Measurements from ENCODE around the gene CPTP.

CPTP gene

GRCh38 chr1:1318777-1319645, 5.6 kb upstream of the CPTP start:
- DNase-seq (ENCODE audit: low read depth, low spot score) = no peak

DNA sequence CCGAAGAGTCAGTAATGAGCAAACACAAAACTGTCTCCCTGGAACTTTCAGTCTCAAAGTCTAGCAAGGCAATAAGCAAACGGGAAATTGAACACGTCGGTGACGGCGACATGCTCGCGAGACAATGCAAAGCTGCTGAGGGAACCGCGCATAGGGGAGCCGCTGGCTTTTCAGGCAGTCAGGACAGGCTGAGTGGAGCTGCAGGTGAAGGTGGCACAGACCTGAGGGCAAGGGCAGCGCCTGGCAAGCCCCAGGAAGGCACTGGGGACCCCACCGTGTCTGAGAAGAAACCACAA, 5.0 kb upstream of the CPTP start:
- no peak for DNase-seq (ENCODE audit: low read depth, low spot score)

DNA sequence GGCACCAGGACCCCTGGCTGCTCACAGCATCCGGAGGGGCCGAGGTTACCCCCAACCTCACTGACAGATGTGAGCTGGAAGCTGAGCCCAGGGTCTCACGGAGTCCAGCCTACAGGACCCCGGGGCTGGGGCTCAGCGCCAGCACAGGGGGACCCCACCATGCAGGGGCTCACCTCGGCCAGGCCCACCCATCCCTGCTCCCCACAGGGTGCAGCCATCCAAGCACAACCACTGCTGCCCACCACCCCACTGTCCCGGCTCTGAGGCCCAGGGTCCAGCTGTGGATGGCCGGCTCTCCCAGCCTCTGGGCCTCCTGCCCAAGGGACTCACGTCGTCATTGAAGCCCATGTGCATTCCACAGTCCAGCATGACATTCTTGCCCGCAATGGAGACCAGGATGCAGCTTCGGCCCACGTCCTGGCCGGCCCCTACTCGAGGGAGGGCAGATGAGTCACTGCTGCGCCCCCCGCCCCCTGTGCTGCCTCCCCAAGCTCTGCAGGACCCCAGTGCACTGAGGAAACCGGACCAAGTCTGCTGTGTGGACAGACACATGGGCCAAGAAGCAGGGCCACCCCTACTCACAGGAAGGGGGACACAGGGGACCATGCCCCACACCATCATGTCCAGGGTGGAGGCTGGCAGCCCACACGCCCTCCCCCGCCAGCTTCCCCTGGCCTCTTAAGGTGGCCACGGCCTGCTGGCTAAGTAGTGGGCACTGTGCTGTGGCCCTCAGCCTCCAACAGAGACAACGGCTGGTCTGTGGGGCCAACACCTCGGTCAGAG, 3.7 kb upstream of the CPTP start:
- DNase-seq (ENCODE audit: low read depth, low spot score) = no peak

- DNase-seq (ENCODE audit: low read depth, low spot score) = no peak
Observed at GRCh38 chr1:1321477-1321876, 3.1 kb upstream of the CPTP start.

DNA sequence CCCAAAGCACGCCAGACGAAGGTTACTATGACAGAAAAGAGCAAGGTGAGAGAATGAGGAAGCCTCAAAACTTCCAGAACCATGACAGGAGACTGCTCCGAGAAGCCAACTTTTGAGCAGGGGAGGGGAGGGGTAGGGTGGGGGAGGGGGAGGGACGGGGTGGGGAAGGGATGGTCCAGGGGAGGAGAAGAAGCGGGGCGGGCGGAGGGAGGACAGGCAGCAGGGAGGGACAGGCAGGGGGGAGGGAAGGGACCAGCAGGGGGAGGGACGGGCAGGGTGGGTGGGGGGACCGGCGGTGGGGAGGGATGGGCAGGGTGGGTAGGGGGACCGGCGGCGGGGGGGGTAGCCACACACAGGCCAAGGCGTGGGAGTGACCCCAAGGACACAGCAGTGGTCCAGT, 2.2 kb upstream of the CPTP start:
- DNase-seq (ENCODE audit: low read depth, low spot score) = no peak

GRCh38 chr1:1322952-1323351, 1.6 kb upstream of the CPTP start:
- no peak for DNase-seq (ENCODE audit: low read depth, low spot score)

DNA sequence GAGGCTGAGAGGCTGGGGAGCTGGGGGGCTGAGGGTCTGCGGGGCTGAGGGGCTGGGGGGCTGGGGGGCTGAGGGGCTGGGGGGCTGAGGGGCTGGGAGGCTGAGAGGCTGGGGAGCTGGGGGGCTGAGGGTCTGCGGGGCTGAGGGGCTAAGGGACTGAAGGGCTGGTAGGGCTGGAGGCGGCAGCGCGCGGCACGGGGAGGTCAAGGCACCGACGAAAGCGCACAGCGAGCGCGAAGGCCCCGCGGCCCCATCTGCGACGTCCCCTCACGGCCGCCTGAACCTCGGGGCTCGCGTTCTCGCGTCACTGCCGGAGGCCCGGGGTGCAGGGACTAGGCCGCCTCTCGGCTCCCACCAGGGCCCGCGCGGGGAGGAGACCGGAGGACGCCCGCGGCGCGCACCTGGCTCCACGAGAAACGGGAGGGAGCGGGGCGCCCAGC, 498 bp upstream of the CPTP start:
- DNase-seq (ENCODE audit: low read depth, low spot score) = no peak

DNA sequence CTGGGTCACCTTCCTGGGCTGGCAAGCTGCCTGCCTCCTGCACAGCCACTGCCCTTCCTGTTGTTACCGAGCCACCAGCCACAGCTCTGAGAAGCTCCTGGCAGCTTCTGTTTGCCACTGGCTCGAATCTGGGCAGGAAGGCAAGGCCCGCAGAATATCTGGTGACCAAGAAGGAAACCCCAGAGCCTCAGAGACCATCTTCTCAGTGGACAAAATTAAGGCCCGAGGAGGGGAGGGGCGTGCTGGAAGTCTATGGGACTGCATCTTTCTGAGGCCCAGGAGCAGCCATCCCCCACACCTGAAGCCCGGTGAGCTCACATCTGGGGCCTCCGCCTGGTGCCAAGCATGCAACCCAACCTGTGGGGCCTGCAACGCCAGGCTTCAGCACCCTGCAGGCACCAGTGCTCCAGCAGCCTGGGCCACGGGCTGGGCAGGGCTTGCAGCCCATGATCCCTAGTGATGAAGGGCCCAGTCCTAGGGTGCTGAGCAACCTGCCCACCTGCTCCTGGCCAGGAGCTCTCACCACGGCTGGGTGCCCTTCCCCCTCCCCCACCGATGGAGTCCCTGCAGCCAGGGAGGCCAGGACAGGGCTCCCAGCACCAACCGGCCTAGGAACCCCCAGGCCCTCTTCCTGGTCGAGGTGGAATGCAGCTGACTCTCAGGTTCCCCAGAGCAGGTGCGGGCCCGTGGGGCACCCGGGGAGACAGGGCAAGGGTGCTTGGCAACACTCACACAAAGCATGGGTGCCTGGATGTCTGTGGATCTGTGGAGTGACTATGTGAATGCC, 879 bp downstream of the CPTP start:
- no peak for DNase-seq (ENCODE audit: low read depth, low spot score)

DNA sequence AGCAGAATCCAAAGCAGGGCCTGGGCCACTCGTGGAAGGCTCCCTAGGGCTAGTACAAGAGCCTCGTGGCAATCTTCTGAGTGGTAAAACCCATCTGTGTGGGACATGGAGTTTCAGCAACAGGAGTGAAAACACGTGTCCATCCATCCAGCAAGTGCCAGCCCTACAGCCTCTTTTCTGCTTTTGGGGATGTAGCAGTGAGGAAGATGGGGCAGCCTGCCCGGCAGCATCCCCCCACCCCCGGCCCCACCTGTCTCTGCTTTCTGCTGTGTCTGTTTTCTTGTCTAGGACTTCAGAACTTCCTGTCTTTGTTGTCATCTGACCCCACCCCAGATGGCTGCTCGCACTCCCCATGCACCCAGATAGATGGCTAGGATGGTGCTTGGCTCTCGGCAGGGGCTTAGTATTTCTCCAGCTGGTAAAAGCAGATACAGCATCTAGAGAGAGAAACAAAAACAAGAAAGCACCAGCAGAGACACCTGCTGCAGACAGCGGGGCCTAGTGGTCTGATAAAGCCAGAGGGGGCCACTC, 1.5 kb downstream of the CPTP start:
- DNase-seq (ENCODE audit: low read depth, low spot score) = no peak

GRCh38 chr1:1327291-1327690, 2.7 kb downstream of the CPTP start:
- DNase-seq (ENCODE audit: low read depth, low spot score) = no peak

- no peak for DNase-seq (ENCODE audit: low read depth, low spot score)
Observed at GRCh38 chr1:1328254-1328653, 3.7 kb downstream of the CPTP start.

DNA sequence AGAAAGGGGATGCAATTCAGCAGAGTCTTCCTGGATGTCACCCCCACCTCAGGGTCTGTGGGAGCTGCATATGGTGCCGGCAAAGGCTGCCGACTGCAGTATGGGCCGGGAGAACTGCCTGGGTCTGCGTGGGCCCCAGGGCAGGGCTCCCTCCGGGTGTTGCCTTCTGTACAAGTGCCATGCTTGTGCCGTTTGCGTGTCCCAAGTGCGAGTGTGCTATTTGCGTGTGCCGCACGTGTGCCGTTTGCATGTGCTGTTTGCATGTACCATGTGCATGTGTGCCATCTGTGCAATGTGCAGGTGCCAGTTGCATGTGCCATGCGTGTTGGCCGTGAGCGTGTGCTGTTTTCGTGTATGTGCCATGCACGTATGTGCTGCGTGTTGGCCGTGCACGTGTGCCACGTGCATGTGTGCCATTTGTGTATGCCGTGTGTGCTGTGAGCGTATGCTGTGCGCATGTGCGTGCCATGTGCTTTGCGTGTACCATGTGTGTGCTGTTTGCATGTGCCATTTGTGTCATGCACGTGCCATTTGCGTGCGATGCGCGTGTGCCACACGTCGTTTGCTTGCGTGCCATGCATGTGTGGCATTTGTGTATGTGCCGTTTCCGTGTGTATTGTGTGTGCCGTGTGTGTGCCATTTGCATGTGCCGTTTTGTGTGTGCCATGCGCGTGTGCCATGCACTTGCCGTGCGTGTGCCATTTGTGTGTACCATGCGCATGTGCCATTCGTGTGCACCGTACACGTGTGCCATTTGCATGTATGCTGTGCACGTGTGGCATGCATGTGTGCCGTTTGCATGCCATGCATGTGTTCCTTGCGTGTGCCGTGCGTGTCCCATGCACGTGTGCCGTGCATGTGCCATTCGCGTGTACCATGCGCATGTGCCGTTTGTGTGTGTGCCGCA, 5.0 kb downstream of the CPTP start:
- DNase-seq (ENCODE audit: low read depth, low spot score) = no peak

DNA sequence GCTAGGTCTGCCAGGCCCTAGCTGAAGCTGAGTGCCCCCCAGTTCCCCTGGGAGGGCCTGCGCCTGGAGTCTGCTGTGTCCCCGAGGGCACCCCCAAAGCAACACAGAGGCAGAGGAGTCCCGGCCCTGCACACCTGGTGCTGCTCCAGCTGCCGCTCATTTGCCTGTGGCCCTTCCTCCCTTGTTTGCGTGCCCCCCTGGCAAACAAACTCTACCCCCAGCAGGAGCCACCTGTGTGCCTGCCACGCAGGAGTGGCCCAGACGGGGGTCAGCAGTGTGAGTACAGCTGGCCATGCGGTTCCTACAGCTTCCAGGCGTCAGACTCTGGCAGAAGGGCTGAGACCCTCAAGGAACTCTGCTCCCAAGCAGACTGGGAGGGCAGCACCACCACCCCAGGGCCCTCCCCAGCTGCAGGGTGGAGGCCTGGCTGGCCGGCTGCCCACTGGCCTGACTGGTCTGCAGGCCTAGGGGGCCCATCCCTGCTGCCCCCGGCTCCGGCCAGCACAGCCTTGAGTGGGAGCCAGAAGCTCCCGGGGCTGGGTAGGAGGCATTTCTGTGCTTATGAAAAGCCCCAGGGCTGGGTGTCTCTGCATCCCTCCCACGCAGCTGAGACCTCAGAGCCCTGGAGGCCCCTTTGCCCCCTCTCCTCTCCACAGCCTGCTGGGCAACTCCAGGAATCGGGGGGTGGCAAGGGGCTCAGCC, 5.9 kb downstream of the CPTP start:
- no peak for DNase-seq (ENCODE audit: low read depth, low spot score)

DNA sequence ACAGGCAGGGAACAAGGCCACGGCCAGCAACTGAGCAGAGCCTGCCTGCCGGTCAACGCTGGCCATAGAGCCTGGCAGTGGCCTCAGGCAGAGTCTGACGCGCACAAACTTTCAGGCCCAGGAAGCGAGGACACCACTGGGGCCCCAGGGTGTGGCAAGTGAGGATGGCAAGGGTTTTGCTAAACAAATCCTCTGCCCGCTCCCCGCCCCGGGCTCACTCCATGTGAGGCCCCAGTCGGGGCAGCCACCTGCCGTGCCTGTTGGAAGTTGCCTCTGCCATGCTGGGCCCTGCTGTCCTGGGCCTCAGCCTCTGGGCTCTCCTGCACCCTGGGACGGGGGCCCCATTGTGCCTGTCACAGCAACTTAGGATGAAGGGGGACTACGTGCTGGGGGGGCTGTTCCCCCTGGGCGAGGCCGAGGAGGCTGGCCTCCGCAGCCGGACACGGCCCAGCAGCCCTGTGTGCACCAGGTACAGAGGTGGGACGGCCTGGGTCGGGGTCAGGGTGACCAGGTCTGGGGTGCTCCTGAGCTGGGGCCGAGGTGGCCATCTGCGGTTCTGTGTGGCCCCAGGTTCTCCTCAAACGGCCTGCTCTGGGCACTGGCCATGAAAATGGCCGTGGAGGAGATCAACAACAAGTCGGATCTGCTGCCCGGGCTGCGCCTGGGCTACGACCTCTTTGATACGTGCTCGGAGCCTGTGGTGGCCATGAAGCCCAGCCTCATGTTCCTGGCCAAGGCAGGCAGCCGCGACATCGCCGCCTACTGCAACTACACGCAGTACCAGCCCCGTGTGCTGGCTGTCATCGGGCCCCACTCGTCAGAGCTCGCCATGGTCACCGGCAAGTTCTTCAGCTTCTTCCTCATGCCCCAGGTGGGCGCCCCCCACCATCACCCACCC, 6.7 kb downstream of the CPTP start, which contains the start of gene TAS1R3:
Gene TAS1R3 (plus strand): TSS at position 213 of the 898 bp plus-strand sequence. CDS start 66 bp downstream, at position 279.
- DNase-seq (ENCODE audit: low read depth, low spot score) = no peak

- DNase-seq (ENCODE audit: low read depth, low spot score) = no peak
Observed at GRCh38 chr1:1332031-1332755, 7.6 kb downstream of the CPTP start.

DNA sequence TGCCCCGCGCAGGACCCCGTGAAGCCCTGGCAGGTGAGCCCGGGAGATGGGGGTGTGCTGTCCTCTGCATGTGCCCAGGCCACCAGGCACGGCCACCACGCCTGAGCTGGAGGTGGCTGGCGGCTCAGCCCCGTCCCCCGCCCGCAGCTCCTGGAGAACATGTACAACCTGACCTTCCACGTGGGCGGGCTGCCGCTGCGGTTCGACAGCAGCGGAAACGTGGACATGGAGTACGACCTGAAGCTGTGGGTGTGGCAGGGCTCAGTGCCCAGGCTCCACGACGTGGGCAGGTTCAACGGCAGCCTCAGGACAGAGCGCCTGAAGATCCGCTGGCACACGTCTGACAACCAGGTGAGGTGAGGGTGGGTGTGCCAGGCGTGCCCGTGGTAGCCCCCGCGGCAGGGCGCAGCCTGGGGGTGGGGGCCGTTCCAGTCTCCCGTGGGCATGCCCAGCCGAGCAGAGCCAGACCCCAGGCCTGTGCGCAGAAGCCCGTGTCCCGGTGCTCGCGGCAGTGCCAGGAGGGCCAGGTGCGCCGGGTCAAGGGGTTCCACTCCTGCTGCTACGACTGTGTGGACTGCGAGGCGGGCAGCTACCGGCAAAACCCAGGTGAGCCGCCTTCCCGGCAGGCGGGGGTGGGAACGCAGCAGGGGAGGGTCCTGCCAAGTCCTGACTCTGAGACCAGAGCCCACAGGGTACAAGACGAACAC, 8.3 kb downstream of the CPTP start:
- DNase-seq (ENCODE audit: low read depth, low spot score) = no peak

- DNase-seq (ENCODE audit: low read depth, low spot score) = no peak
Observed at GRCh38 chr1:1333551-1334241, 9.1 kb downstream of the CPTP start.

Measured in smooth muscle cell of the brain vasculature (primary cell).